Glomerular visceral epithelial cell (primary cell): Measurements from ENCODE around the gene ETNK1.
"Not testable (repeated sequence)": the region's sequence is repeated elsewhere in the genome, so short reads cannot be mapped to it uniquely, and the experiment has no call there.

ENCODE experiments used
- DNase-seq: peaks from one replicate; pipeline ENCODE4 v3.0.0-alpha.2; 2016; ENCODE audit errors: extremely low spot score

Gene ETNK1

DNA sequence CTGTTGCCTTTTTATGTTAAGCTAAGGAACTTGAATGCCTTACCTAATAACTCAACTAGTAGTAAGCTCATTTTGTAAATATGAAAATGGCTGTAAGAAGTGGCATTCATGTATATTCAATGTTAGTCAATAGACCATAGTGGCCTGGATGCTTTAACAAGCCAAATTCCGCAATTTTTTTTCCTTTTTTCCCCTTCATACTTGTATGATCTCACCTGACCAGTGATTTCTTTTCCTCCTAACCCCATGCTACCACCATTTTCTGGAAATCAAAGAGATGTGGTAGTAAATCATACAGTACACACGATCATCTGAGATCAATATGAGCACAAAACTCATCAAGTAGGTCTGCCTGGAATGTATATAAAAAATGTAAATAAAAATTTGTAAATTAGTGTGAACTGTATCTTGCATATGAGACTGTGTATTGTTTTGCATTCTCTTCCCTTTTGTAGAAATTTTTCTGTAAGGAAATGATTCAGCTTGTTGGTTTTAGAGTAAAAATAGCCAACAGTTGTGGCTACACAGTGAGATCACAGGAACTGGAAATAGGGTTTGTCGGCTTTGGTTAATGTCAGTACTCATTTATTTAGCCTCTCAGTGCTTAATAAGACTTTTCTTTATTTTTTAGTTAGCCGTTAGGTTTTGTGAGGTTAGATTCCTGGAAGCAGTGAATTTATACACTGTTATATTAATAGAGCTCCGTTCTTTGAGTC, 62.5 kb downstream of the ETNK1 start:
- peak; percentile 41 for DNase-seq

DNA sequence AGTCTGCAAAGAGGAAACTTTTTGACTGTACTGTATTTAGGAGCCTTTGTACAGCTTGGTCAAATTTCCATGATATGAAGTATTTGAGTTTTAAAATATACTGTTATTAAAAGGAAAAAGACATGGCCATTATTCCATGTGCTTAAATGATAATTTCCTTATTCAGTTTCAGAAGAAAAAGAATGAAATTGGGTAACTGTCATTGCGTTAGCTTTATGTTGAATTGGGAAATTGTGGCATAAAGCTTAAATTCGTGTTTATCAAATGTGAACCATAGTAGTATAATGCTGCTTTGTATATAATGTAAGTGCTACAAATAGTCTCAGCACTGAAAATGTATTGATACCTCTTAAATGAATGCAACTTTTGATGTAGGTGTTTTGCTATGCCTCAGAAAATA, 64.9 kb downstream of the ETNK1 start:
- DNase-seq: no peak

DNA sequence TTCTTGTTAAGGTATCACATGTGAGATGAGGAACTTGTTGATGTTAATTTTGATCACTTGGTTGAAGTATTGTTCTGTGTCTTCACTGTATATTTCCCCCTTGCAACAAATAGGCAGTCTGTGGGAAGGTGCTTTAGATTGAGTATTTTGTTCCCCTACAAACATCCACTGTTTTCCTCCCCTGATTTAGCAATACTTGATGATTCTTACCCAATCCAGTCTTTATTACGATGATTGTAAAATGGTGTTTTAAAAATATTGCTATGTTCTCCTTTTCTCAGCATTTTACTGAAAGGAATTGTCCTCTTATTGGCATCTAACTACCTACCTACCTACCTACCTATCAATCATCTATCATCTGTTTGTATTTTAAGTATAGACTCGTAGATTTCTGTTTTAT, 66.3 kb downstream of the ETNK1 start:
- DNase-seq: no peak

DNA sequence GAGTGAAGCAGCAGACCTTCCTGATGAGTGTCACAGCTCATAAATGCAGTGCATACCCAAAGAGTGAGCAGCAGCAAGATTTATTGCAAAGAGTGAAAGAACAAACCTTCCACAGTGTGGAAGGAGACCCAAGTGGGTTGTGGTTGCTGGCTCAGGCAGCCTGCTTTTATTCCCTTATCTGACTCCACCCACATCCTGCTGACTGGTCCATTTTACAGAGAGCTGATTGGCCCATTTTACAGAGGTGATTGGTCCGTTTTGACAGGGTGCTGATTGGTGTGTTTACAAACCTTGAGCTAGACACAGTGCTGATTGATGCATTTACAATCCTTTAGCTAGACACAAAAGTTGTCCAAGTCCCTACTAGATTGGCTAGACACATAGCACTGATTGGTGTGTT, 67.5 kb downstream of the ETNK1 start:
- not testable (repeated sequence) for DNase-seq

DNA sequence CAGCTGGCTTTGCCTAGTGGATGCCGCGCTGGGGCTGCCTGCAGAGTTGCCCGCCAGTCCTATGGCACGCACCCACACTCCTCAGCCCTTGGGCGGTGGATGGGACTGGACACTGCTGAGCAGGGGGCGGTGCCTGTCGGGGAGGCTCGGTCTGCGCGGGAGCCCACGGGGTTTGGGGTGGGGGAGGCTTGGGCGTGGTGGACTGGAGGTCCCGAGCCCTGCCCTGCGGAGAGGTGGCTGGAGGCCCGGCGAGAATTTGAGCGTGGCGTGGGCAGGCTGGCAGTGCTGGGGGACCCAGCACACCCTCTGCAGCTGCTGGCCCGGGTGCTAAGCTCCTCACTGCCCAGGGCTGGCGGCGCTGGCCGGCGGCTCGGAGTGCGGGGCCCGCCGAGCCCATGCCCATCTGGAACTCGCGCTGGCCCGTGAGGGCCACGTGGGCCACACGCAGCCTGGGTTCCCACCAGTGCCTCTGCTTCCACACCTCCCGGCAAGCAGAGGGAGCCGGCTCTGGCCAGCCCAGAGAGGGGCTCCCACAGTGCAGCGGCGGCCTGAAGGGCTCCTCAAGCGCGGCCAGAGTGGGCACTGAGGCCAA, 68.1 kb downstream of the ETNK1 start:
- DNase-seq: no peak

DNA sequence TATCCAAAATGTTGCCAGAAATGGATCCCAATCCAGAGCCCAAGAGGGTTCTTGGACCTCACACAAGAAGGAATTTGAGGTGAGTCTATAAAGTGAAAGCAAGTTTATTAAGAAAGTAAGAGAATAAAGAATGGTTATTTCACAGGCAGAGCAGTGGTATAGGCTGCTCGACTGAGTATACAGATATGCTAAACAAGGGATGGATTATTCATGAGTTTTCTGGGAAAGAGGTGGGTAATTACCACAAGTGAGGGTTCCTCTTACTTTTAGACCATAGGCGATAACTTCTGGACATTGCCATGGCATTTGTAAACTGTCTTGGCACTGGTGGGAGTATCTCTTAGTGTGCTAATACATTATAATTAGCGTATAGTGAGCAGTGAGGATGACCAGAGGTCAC, 73.6 kb downstream of the ETNK1 start:
- no peak for DNase-seq

DNA sequence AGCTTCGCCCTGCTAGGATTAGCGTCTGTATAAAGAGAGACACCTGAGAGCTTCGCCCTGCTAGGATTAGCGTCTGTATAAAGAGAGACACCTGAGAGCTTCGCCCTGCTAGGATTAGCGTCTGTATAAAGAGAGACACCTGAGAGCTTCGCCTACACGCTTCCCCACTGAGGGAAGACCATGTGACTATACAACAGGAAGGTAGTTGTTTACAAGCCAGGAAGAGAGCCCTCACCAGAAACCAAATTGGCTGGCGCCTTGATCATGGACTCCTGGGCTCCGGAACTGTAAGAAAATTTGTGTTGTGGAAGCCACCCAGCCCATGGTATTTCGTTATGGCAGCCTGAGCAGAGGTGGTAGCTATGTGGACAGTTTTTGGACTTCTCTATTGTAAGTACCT, 74.7 kb downstream of the ETNK1 start:
- not testable (repeated sequence) for DNase-seq

DNA sequence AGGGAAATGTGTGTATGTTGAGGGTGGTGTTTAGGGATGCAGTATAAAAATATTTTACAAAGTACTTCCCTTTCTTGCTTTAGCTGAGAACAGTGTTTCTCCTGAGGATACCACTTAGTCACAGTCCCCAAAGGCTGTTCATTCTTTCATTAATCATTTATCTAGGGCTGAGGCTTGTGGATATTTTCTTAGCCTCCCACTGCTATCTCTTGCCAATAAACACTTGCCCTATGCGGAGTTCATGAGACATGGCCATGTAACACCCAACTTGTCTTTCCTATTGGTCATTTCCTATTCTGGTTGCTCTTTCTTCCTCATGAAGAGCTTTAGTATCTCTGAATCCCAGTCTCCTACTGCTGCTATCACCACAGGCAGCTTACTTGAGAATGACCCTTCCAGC, 75.1 kb downstream of the ETNK1 start:
- peak; percentile 81 for DNase-seq

DNA sequence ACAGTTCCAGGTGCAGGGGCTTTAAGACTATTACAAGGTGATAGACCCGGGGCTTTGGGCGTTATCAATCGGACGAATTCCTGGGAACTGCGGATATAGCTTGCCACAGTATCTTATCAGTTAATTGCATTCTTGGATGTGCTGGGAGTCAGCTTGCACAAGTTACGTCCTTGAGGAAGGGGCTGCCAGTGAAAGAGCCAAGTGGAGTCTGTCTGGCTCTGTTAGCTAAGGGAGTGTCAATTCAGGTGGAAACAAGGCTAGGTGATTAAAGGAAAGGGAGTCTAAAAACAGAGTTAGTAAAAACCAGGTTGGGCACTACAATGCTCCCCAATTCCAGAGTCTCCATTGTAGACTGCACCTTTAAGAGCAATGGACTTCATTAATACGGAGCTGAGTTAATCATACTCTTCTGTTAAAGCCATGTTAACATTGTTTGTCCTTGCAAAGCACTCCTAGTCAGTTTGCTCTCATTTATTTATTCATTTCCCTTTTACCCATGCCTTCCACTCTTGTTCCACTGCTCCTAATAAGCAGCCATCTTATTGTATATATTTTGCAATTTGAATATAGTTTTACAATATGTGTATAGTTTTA, 76.3 kb downstream of the ETNK1 start:
- DNase-seq: not testable (repeated sequence)

DNA sequence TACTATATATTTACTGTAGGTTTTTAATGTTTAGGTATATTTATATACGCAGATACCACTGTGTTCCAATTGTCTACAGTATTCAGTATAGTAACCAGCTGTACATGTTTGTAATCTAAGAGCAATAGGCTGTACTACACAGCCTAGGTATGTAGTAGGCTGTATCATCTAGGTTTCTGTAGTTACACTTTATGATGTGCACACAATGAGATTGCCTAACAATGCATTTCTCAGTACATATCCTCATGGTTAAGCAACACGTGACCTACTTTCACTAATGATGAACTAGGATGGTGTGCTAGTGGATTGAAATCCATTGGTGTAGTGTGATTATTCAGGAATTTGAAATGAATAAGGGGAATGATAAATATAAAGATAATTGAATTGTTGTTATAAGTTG, 77.7 kb downstream of the ETNK1 start:
- DNase-seq: no peak

DNA sequence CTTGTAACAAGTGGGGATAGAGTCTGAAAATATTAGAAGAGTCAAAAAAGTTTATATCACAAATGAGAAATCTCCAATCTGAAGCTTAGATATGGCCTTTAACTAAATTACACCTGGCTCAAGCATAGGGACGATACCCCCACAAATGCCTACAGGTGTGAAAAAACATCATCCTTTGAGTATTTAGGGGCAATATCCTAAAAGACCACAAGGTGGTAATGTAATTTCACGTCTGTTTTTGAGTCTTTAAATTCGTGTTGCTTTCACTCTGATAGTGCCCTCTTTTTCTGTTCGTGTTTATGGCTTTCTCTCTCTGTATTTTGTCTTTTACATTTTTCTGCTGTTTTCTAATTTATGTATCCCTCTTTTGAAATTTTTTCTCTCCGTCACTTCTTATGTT, 84.3 kb downstream of the ETNK1 start:
- peak; percentile 49 for DNase-seq

DNA sequence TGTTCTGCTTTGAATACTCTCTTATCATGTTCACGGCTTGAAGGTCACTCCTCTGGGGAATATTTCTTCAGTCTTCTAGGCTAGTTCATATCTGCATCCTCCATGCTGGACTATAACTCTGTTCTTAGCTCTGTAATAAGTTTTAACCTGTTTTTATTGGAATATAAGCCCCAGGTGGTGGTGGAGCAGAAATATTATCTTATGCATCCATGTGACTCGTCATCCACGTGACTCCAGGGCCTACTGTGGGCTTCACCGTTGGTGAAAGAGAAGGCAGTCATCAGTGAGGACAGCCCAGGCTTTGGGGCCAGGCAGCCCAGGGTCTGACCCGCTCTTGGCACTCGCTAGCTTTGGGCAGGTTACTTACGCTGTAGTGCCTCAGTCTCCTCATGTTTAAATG, 87.1 kb downstream of the ETNK1 start:
- no peak for DNase-seq

DNA sequence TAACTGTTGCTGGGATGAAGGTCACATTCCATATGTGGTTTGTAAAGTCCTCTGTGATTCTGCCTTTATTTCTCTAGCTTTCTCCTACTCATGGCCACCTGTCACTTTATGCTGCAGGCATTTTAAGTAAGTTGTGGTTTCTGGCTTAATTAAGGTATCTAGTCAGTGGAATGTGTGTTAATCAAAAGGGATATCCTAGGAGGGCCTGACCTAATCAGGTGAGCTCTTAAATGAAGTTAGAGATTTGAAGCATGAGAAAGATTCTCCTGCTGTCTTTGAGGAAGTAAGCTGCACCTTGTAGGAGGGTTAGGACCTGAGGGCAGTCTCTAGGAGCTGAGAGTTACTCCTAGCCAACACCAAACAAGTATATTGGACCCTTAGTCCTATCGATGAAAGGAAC, 90.3 kb downstream of the ETNK1 start:
- DNase-seq: no peak

DNA sequence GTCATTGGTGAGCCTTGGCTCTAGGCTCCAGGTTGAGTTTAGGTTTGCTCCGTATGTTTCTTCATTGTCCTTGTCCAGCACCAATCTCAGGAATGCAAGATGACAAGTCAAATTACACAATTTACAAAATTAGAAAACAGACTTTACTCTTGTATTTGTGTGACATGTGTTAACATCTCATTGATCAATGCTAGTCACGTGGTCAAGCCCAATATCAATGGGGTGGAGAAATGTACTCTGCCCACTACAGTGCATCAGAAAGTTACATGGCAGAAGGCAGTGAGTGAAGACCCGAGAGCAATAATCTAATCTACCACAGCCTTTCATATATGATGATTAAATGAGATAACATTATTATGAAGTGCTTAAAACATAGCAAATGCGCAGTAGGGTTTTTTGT, 94.8 kb downstream of the ETNK1 start:
- no peak for DNase-seq

DNA sequence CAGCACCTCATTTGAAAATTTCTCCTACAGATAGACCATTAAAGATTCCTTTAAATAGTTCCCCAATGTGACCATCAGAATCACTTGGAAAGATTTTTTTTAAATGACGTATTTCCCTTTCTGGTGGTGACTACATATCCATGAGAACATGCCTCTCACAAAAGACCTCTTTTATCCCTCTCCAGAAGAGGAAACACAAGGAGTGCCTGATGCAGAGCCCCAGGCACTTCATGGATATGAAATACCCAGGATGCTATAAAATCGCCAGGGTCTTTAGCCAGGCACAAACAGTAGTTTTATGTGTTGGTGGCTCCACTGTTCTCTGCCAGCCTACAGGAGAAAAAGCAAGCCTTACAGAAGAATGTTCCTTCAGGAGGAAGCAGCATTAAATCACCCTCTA, 97.1 kb downstream of the ETNK1 start:
- DNase-seq: no peak

DNA sequence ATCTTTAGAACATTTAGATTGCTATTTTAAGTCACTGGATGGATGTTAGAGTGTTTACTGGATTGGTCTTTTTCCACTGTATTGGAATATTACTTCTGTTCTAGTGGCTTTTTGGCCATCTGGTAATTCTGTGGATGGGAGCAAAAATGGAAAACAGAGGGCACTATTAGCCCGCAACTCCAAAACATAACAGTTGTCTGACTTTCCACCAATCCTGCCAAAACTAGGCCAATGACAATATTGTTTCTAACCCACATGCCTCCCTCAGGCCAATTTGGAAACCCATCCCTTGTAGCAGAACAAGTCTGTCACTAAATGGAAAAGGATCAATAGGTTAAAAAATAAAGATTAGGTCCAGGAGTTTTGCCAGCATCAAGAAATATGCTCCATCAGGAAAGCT, 97.8 kb downstream of the ETNK1 start:
- DNase-seq: no peak

DNA sequence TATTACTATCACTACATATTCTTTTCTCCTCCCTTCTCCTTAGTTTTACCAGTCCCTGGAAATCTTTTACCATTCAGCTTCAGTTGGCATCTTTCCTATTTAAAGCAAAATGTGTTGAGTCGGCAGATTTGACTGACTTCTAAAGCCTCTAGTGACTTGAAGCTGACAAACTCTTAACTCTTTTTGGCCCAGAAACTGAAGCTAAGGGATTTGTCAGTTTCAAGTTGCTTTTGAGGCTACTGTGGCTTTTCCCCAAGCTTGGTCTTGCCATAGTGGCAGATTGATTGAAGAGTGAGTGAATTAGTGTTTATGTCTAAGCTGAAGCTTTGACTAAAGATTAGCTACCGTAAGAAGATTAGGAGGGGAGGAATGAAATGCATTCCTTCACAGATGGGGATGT, 104.0 kb downstream of the ETNK1 start:
- DNase-seq: peak; percentile 9

DNA sequence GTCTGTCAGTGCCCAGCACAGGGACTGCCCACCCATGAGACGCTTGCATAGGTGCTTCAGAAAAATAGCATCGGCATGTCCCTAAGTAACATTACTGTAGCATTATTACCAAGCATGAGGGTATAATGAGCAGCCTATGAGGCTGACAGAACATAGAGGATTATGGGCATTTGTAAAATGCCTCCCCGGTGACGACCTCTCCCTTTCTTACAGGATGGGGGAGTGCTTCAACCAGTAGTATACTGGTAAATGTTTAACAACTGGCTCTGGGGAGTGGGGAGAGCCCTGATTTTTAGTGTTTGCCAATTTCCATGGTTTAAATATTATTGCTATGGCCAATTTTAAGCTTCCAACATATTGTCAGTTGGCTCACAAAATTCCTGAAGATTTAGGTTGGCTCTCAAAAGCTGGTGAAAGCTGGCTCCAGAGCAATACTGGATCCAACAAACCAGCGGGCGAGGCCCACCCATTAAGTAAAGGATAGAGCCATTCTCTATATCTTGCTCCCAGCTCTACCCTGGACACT, 104.5 kb downstream of the ETNK1 start:
- DNase-seq: peak; percentile 57

DNA sequence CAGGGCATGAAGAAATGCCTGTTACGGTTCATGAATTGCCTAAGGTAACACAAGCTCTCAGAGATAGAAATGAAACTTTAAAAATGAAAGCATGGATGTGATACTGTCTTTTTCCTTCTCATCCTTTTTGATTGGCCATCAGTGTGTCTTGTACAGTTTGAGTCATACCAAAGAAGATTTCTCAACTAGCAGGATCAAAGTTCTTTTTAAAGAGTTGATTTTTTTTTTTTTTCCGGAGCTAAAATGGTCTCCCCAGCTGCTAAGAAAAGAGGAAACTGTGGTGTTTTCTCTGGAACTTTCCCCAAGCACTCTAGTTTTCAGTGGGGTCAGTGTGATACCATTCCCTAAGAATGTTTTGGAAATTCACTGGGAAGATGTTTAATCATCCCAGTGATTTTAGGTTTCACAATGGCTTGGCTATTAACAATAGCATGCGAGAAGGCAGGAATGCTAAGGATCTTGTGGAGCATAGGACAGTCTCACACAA, 105.0 kb downstream of the ETNK1 start:
- peak; percentile 88 for DNase-seq

DNA sequence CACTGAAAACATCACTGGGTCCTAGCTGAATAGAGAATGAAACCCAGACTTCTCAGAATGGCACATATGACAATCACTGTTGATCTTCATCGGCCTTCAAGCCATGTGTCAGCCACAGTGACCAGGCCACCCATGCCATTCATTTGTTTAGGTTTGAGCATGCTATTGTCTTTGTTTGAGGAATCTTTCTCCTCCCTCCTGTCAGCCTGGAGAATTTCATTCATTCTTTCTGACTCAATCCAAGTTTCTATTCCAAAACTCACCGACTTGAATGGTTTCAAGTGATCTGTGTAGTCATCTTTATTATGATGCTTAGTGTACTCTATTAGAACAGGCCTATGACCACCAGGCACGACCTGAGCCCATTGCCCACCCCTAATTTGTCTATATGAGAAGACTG, 106.3 kb downstream of the ETNK1 start:
- DNase-seq: no peak

DNA sequence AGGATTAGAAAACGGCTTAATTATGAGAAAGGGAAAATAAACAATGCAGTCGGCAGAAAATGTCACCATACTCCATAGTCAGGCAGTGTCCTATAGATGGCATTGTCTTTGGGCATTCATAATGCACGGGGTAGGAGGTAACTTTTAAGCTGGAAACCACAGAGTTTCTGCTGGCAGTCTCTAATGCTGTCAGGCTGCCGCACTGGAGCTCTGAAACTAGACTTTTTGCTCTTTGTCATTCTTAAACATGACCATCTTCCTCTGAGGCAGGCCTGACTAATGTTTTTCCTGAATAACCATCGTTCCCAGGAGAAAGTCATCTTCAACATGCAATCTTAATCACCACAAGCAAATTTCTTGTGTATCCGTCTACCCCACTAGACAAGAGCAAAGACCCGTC, 108.8 kb downstream of the ETNK1 start:
- DNase-seq: peak; percentile 42

DNA sequence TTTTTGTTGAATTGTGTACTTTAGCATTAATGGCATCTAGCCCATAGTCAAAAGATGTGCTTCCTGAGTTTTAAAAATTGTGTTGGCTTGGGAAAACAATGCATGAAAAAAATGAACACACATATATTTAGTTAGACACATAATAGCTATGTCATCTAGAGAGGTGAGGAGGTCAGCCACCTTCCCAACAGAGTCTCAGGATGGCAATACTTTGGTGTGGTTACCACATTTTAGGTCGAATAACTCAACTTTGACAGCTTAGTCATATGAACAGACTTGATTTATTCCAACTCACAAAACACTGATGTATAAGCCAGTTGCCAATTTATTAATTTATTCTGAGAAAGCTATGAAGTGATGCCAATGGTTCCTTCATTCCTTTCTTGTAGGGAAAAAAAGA, 114.0 kb downstream of the ETNK1 start:
- peak; percentile 77 for DNase-seq
